ENCODE measurements around the gene CPEB3.

CPEB3 gene

GRCh38 chr10:92242910-92243671 lies 47.8 kb downstream of the CPEB3 start:
- TF ChIP-seq, protein P1, sequence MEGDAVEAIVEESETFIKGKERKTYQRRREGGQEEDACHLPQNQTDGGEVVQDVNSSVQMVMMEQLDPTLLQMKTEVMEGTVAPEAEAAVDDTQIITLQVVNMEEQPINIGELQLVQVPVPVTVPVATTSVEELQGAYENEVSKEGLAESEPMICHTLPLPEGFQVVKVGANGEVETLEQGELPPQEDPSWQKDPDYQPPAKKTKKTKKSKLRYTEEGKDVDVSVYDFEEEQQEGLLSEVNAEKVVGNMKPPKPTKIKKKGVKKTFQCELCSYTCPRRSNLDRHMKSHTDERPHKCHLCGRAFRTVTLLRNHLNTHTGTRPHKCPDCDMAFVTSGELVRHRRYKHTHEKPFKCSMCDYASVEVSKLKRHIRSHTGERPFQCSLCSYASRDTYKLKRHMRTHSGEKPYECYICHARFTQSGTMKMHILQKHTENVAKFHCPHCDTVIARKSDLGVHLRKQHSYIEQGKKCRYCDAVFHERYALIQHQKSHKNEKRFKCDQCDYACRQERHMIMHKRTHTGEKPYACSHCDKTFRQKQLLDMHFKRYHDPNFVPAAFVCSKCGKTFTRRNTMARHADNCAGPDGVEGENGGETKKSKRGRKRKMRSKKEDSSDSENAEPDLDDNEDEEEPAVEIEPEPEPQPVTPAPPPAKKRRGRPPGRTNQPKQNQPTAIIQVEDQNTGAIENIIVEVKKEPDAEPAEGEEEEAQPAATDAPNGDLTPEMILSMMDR (IDR thresholded peaks at IDR 0.05; ENCODE audit: low read depth, low read length), result no peak
- peak overlapping the region; percentile 25 to 32 for H3K4me3 ChIP-seq (replicated peaks in 1 of 2; ENCODE audit: low read depth in 2 of 2, low read length in 2 of 2)

GRCh38 chr10:92242380-92242779 lies 48.5 kb downstream of the CPEB3 start:
- DNase-seq (ENCODE audit: low read depth in 2 of 2), result no peak
- TF ChIP-seq, protein P1 (IDR thresholded peaks at IDR 0.05; ENCODE audit: low read depth, low read length), result no peak
- no peak overlapping the region for H3K4me3 ChIP-seq (replicated peaks in 1 of 2; ENCODE audit: low read depth in 2 of 2, low read length in 2 of 2)

More at GRCh38 chr10:92242910-92243671, 47.8 kb downstream of the CPEB3 start:
- peak; percentile 67 to 78 for DNase-seq (ENCODE audit: low read depth in 2 of 2)

DNA sequence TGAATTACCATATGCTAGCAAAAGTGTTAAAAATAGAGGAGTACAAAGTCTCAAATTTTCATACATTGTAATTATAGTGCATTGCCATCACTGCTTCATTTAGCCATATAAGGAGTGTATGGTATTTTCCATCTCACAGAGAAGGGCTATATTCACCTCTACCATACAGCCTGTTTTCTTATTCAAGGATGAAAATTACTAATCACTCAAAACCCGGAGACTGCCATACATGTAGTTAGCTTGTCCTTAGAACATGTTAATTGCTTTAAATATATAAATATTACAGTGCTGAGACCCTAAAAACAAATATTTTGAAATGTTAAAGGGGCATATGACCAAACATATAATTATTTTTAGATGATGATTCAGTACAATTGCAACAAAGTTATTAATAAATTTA lies 49.4 kb downstream of the CPEB3 start:
- DNase-seq (ENCODE audit: low read depth in 2 of 2), result no peak
- TF ChIP-seq, protein P1 (IDR thresholded peaks at IDR 0.05; ENCODE audit: low read depth, low read length), result no peak
- peak overlapping the region; percentile 69 to 76 for H3K4me3 ChIP-seq (replicated peaks in 1 of 2; ENCODE audit: low read depth in 2 of 2, low read length in 2 of 2)

- no peak for DNase-seq (ENCODE audit: low read depth in 2 of 2)
- H3K4me3 ChIP-seq (replicated peaks in 1 of 2; ENCODE audit: low read depth in 2 of 2, low read length in 2 of 2), result peak overlapping the region; percentile 69 to 76
- TF ChIP-seq, protein P1 (IDR thresholded peaks at IDR 0.05; ENCODE audit: low read depth, low read length), result no peak
These were observed 49.7 kb downstream of the CPEB3 start for GRCh38 chr10:92241158-92241500.

DNA sequence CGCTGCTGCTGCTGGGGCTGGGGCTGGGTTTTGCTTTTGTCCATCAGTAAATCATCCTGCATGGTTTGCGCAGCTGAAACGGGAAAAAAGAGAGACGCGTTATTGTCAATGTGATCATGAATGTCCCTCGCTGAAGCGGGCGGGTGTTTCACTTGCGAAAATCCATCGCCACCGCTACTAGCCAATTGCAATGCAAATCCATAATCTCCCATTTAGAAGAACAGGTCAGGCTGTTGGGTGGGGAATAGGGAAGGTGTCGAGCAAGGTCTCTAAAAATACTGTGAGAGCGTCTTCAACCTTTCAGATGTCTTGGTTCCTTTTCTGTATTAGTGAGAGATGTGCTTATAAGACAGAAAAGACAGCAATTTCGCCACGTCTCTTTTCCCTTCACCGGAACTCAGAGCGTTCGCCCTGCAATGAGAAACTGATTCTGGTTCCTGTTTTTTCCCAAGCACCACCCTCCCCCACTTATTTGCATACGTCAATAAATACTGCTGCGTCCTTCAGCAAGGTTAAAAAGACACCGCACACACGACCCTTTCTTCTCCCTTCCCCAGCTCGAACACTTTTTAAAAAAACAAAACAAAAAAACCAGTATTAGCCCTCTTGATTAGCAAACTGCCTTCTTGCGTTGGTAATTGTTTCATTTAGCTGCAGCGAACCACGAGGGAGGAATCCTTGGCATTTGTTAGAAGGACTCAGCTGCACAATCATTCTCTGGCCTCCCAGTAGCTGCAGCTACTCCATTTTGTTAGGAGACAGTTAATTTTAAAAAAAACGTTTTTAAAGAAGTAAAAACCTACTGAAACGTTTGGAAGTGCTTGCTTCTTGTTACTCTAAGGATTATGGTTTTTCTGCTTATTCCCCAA lies 50.4 kb downstream of the CPEB3 start:
- TF ChIP-seq, protein P1 (IDR thresholded peaks at IDR 0.05; ENCODE audit: low read depth, low read length), result no peak
- DNase-seq (ENCODE audit: low read depth in 2 of 2), result peak; percentile 77 to 80
- H3K4me3 ChIP-seq (replicated peaks in 1 of 2; ENCODE audit: low read depth in 2 of 2, low read length in 2 of 2), result peak overlapping the region; percentile 69 to 76

GRCh38 chr10:92239600-92240288 lies 51.1 kb downstream of the CPEB3 start:
- H3K4me3 ChIP-seq (replicated peaks in 1 of 2; ENCODE audit: low read depth in 2 of 2, low read length in 2 of 2), result peak overlapping the region; percentile 69 to 76
- TF ChIP-seq, protein P1 (IDR thresholded peaks at IDR 0.05; ENCODE audit: low read depth, low read length), result no peak
- peak; percentile 31 to 40 for DNase-seq (ENCODE audit: low read depth in 2 of 2)
